ENCODE data around the gene TOR1B.

- TF ChIP-seq CTCF (IDR thresholded peaks at IDR 0.05) (no peak), POLR2A (IDR thresholded peaks at IDR 0.05) (no peak)
These were observed 51.7 kb downstream of the TOR1B start for GRCh38 chr9:129854588-129855110.

Data from lower leg skin (tissue), 3 donors.